PC-3 (cell line): ENCODE data around the gene MAP1LC3B2. TPM values are rescaled to one million over a fixed set of nuclear protein-coding genes. Genes with fewer than 3 reads are reported as not detected.
A peak's percentile ranks its signal among the peaks of the same experiment; 100 is the strongest.

Source experiments
- ATAC-seq: fragments of 200-7000 bp; cut with Tn5 transposase; 2 replicates; pipeline ENCODE4 v1.9.1; 2020; ENCODE audit warnings: mild to moderate bottlenecking, moderate library complexity
- BruUV-seq: library from RNA; stranded (reverse); fragments of 400-500 nt; replicated peaks from 2 replicates; lab custom pipeline; 2021; lab: Mats Ljungman, UMichigan
- CTCF ChIA-PET: fragments of 300-600 bp; sonication (Branson Sonifier 250); formaldehyde crosslinking; loops from one replicate; lab custom pipeline; 2022; ENCODE audit warnings: antibody characterized with exemption; lab: Charles Lee
- POLR2A ChIA-PET: fragments of 300-600 bp; sonication (Branson Sonifier 250); formaldehyde crosslinking; loops from one replicate; lab custom pipeline; 2022; ENCODE audit warnings: antibody characterized with exemption; ENCODE audit not compliant: unreplicated experiment; lab: Charles Lee
- DNase-seq: peaks from one replicate; pipeline ENCODE4 v3.0.0-alpha.2; 2015
- H2AFZ ChIP-seq: fragments of 300-600 bp; sonication (generic); 2 replicates; pipeline ENCODE4 v1.6.0; 2016; ENCODE audit warnings: antibody characterized with exemption, low read length
- H3F3A ChIP-seq: fragments of 300-600 bp; sonication (generic); one replicate; pipeline ENCODE4 v1.6.0; 2017; ENCODE audit warnings: antibody characterized with exemption, low read length, control low read depth, mild to moderate bottlenecking; ENCODE audit not compliant: unreplicated experiment
- H3K27ac ChIP-seq: fragments of 300-600 bp; sonication (generic); 2 replicates; pipeline ENCODE4 v1.5.1; 2016; ENCODE audit warnings: mild to moderate bottlenecking, low read length
- H3K27me3 ChIP-seq: fragments of 300-600 bp; sonication (generic); 2 replicates; pipeline ENCODE4 v1.6.1; 2016; ENCODE audit warnings: low read length, mixed read lengths
- H3K36me3 ChIP-seq: fragments of 300-600 bp; sonication (generic); 2 replicates; pipeline ENCODE4 v1.6.1; 2016; ENCODE audit warnings: low read depth, mixed run types, low read length, mixed read lengths
- H3K4me1 ChIP-seq: fragments of 300-600 bp; sonication (generic); 2 replicates; pipeline ENCODE4 v1.5.1; 2016; ENCODE audit warnings: low read length; ENCODE audit not compliant: insufficient read depth
- H3K4me2 ChIP-seq: fragments of 300-600 bp; sonication (generic); 2 replicates; pipeline ENCODE4 v1.6.0; 2016; ENCODE audit warnings: low read length
- H3K4me3 ChIP-seq: fragments of 300-600 bp; sonication (generic); 2 replicates; pipeline ENCODE4 v1.5.1; 2016; ENCODE audit warnings: mild to moderate bottlenecking, low read length, mixed read lengths
- H3K79me2 ChIP-seq: fragments of 300-600 bp; sonication (generic); 2 replicates; pipeline ENCODE4 v1.6.1; 2017; ENCODE audit warnings: low read length, mixed read lengths
- H3K9ac ChIP-seq: fragments of 300-600 bp; sonication (generic); 2 replicates; pipeline ENCODE4 v1.6.0; 2016; ENCODE audit warnings: mild to moderate bottlenecking, low read length
- H3K9me2 ChIP-seq: fragments of 300-600 bp; sonication (generic); replicated peaks from 2 replicates; pipeline ENCODE4 v1.6.1; 2016; ENCODE audit warnings: mixed run types, low read length, mixed read lengths
- H3K9me3 ChIP-seq: fragments of 300-600 bp; sonication (generic); 2 replicates; pipeline ENCODE4 v1.6.1; 2016; ENCODE audit warnings: low read length, mixed read lengths
- H4K20me1 ChIP-seq: fragments of 300-600 bp; sonication (generic); 2 replicates; pipeline ENCODE4 v1.6.1; 2016; ENCODE audit warnings: low read length, mixed read lengths
- EZH2 ChIP-seq: fragments of 300-600 bp; sonication (generic); IDR thresholded peaks from one replicate; pipeline ENCODE4 v1.6.1; 2017; ENCODE audit warnings: antibody characterized with exemption, mild to moderate bottlenecking, low read length; ENCODE audit not compliant: unreplicated experiment
- EZH2phosphoT487 ChIP-seq: fragments of 300-600 bp; sonication (generic); IDR thresholded peaks from 2 replicates; pipeline ENCODE4 v1.6.1; 2018; ENCODE audit warnings: mild to moderate bottlenecking, antibody characterized with exemption, low read length, borderline replicate concordance
- intact Hi-C: fragments of 100-400 bp; cut with micrococcal nuclease; formaldehyde crosslinking; loops from 2 replicates; pipeline ENCODE4 v1.9.0; 2023
- total RNA-seq: library from RNA; depleted of rRNA; stranded (reverse); fragments of >200 nt; gene quantifications from 2 replicates; pipeline ENCODE4 v1.2.3, GENCODE V29; 2014
- TF ChIP-seq, protein P1 (sequence below): fragments of 300-600 bp; sonication (generic); conservative IDR thresholded peaks from 2 replicates; pipeline ENCODE4 v1.5.1; 2017; ENCODE audit warnings: antibody characterized with exemption, low read depth, mild to moderate bottlenecking, low read length

The MAP1LC3B2 gene
- total RNA-seq, 1 experiment from 2014 or later = not detected

DNA sequence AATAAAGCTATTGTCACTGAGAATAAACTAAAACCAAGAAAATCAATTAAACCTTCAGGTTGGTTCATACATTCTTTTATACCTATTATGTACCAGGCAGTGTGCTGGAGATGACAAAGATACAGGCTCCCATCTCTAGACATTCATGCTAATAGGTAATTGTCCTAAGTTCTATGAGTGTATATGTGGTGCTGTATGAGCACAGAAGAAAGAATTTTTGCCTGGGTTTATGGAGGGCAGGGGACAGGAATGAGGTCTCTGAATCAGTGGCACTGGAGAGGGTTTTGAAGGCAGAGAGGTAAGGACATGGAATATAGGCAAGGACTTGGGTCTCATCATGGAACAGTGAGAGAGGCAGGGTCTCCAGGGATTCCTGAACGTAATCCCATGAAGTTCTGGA is 38.7 kb downstream of the MAP1LC3B2 start:
- H3K9ac ChIP-seq = no peak overlapping the region
- ATAC-seq = no peak
- no peaks in the 10 kb centered on the region for H4K20me1 ChIP-seq
- H3F3A ChIP-seq = no peaks in the 10 kb centered on the region
- no peaks in the 10 kb centered on the region for H3K9me3 ChIP-seq
- H3K79me2 ChIP-seq = no peaks in the 10 kb centered on the region
- no peaks in the 10 kb centered on the region for H3K27me3 ChIP-seq
- no peaks in the 10 kb centered on the region for H3K9me2 ChIP-seq
- no TSS peak for BruUV-seq
- ChIA-PET CTCF (no interaction called here), POLR2A (no interaction called here)
- H3K36me3 ChIP-seq = no peaks in the 10 kb centered on the region
- H3K4me2 ChIP-seq = no peak overlapping the region
- H3K27ac ChIP-seq = no peak overlapping the region
- H3K4me1 ChIP-seq = peaks cover 29% of the 10 kb centered on the region
- TF ChIP-seq EZH2 (no peak), EZH2phosphoT487 (no peak)
- TF ChIP-seq, protein P1, sequence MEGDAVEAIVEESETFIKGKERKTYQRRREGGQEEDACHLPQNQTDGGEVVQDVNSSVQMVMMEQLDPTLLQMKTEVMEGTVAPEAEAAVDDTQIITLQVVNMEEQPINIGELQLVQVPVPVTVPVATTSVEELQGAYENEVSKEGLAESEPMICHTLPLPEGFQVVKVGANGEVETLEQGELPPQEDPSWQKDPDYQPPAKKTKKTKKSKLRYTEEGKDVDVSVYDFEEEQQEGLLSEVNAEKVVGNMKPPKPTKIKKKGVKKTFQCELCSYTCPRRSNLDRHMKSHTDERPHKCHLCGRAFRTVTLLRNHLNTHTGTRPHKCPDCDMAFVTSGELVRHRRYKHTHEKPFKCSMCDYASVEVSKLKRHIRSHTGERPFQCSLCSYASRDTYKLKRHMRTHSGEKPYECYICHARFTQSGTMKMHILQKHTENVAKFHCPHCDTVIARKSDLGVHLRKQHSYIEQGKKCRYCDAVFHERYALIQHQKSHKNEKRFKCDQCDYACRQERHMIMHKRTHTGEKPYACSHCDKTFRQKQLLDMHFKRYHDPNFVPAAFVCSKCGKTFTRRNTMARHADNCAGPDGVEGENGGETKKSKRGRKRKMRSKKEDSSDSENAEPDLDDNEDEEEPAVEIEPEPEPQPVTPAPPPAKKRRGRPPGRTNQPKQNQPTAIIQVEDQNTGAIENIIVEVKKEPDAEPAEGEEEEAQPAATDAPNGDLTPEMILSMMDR = no peak
- H3K4me3 ChIP-seq = no peak overlapping the region
- H2AFZ ChIP-seq = no peak overlapping the region
- intact Hi-C loops = loop anchor here (5.0 kb wide), 1 partner anchor 206 kb away; no protein-coding TSS in a partner anchor
- peak; percentile 40 for DNase-seq

DNA sequence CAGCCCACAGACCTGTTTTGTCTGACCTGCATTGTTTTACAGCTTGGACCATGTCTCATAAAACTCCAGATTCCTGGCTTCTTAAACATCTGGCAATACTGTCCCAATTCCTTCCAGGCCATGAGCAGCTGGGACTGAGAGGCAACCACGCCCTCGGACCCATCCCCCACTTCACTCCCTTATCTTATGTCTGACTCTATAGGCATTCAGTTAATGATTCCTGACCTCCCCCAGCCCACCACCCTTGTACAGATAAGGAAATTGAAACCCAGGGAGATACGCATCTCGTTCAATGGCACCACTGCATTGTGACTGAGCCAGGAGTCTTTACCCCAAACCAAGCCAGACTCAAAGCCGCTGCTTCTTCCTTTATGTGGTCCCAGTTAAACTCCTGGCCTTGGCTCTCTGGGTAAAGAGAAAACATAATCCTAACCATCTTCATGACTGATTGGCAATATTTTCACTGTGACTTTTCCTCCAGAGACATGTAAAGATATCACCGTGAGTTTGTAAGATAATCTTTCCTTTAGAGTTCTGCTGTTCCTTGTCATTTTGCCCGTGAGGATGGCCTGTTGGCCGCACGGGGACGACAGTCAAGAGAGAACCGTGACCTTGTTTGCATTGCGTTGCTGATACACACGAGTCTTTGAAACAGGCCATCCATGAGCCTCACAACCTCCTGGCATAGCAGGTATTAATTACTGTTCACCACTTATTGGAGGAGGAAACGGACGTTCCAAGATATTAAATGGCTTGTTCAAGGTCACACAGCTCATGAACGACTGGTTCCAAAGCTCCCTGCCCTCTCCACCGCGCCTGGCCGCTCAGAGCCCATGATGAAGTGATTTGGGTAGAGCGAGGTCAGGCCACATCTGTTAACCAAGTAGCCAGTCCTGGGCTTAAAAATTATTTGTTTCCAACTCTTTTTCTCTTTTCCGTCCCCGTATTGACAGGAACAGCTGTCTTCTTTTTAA is 39.4 kb downstream of the MAP1LC3B2 start:
- no peak for TF ChIP-seq EZH2
- TF ChIP-seq, protein P1 = no peak
- no peak for TF ChIP-seq EZH2phosphoT487
- no peaks in the 10 kb centered on the region for H3K9me2 ChIP-seq
- peak; percentile 16 for DNase-seq
- CTCF ChIA-PET = interaction anchor here (0.5 to 0.8 kb wide), 3 partner anchors 321 to 681 kb away, joined by 3 read pairs; partner anchors contain the start of gene MED13L
- H3K27me3 ChIP-seq = no peaks in the 10 kb centered on the region
- intact Hi-C loops = loop anchor here (1.0 to 5.0 kb wide), 8 partner anchors 69 to 600 kb away; partner anchors contain the start of gene MED13L
- peaks cover 29% of the 10 kb centered on the region for H3K4me1 ChIP-seq
- no peaks in the 10 kb centered on the region for H3F3A ChIP-seq
- H3K27ac ChIP-seq = peak overlapping the region; percentile 87
- H4K20me1 ChIP-seq = no peaks in the 10 kb centered on the region
- H3K4me3 ChIP-seq = peak overlapping the region; percentile 59
- POLR2A ChIA-PET = interaction anchor here (0.9 kb wide), 1 partner anchor 39 kb away, joined by 5 read pairs; no protein-coding TSS in a partner anchor
- H3K36me3 ChIP-seq = no peaks in the 10 kb centered on the region
- peak overlapping the region; percentile 80 for H3K4me2 ChIP-seq
- BruUV-seq = TSS peak; percentile 42
- peak overlapping the region; percentile 85 for H2AFZ ChIP-seq
- no peaks in the 10 kb centered on the region for H3K79me2 ChIP-seq
- no peaks in the 10 kb centered on the region for H3K9me3 ChIP-seq
- H3K9ac ChIP-seq = peak overlapping the region; percentile 85
- ATAC-seq = no peak
